ENCODE measurements around the gene CASQ1.

CASQ1 gene

DNA sequence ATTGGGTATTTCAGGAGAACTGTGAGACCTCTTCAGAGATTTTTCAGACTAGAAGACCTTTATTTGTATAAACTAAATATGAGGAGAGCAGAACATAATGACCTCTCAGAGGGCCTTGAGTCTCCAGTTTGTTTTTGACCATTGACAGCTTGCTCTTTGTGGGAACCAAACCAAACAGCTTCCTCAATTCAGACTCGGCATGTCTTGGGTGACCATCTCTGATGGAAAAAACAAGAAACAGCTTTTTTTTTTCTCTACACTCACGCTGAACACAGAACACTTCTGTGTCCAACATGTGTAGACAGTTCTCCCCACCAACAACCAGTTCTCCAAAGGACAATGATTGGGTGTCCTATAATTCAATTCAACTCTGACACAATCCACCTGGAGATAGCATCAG lies 27.4 kb upstream of the CASQ1 start:
- Mint-ChIP-seq H3K36me3 (ENCODE audit: low read depth) (no peaks in the 10 kb centered on the region), H3K9me3 (no peaks in the 10 kb centered on the region), H3K4me3 (no peak overlapping the region), H3K27ac (no peak overlapping the region), H3K27me3 (ENCODE audit: low read depth) (peaks cover 44% of the 10 kb centered on the region), H3K4me1 (ENCODE audit: low read depth) (no peaks in the 10 kb centered on the region)

- no peaks in the 10 kb centered on the region for H3K9me3 Mint-ChIP-seq
- no peaks in the 10 kb centered on the region for H3K36me3 Mint-ChIP-seq (ENCODE audit: low read depth)
- H3K4me1 Mint-ChIP-seq (ENCODE audit: low read depth): no peaks in the 10 kb centered on the region
- no peak overlapping the region for H3K27ac Mint-ChIP-seq
- H3K27me3 Mint-ChIP-seq (ENCODE audit: low read depth): peaks cover 43% of the 10 kb centered on the region
- no peak overlapping the region for H3K4me3 Mint-ChIP-seq
These were observed 26.8 kb upstream of the CASQ1 start for GRCh38 chr1:160163615-160164014.

GRCh38 chr1:160164121-160164520 lies 26.3 kb upstream of the CASQ1 start:
- Mint-ChIP-seq H3K9me3 (no peaks in the 10 kb centered on the region), H3K27me3 (ENCODE audit: low read depth) (peaks cover 44% of the 10 kb centered on the region), H3K4me3 (no peak overlapping the region), H3K27ac (no peak overlapping the region), H3K36me3 (ENCODE audit: low read depth) (no peaks in the 10 kb centered on the region), H3K4me1 (ENCODE audit: low read depth) (no peaks in the 10 kb centered on the region)

GRCh38 chr1:160166166-160166868 lies 24.1 kb upstream of the CASQ1 start:
- Mint-ChIP-seq H3K4me1 (ENCODE audit: low read depth) (peaks cover 7% of the 10 kb centered on the region), H3K36me3 (ENCODE audit: low read depth) (no peaks in the 10 kb centered on the region), H3K9me3 (no peaks in the 10 kb centered on the region), H3K27ac (no peak overlapping the region), H3K4me3 (no peak overlapping the region), H3K27me3 (ENCODE audit: low read depth) (peaks cover 47% of the 10 kb centered on the region)

DNA sequence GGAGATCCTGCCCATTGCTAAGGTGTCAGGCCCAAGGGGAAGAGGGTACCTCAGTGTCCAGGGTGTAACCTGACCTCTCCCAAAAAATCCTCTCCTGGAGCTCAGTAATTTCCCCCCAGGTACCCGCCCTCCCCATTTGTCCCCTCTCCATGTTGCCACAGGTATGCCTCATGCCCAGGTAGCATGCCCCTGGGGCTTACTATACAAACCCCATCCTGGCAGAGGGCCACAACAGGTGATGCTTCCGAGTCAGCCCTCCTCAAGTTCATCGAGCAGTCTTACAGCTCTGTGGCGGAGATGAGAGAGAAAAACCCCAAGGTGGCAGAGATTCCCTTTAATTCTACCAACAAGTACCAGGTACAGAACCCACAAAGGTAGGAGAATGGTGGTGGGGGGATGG lies 23.3 kb upstream of the CASQ1 start:
- no peaks in the 10 kb centered on the region for H3K36me3 Mint-ChIP-seq (ENCODE audit: low read depth)
- no peak overlapping the region for H3K27ac Mint-ChIP-seq
- peaks cover 43% of the 10 kb centered on the region for H3K27me3 Mint-ChIP-seq (ENCODE audit: low read depth)
- no peak overlapping the region for H3K4me3 Mint-ChIP-seq
- H3K9me3 Mint-ChIP-seq: no peaks in the 10 kb centered on the region
- peaks cover 7% of the 10 kb centered on the region for H3K4me1 Mint-ChIP-seq (ENCODE audit: low read depth)

GRCh38 chr1:160167580-160167979 lies 22.8 kb upstream of the CASQ1 start:
- Mint-ChIP-seq H3K9me3 (no peaks in the 10 kb centered on the region), H3K27ac (no peak overlapping the region), H3K4me3 (no peak overlapping the region), H3K4me1 (ENCODE audit: low read depth) (peaks cover 7% of the 10 kb centered on the region), H3K27me3 (ENCODE audit: low read depth) (peaks cover 47% of the 10 kb centered on the region), H3K36me3 (ENCODE audit: low read depth) (no peaks in the 10 kb centered on the region)

- peaks cover 7% of the 10 kb centered on the region for H3K4me1 Mint-ChIP-seq (ENCODE audit: low read depth)
- no peaks in the 10 kb centered on the region for H3K9me3 Mint-ChIP-seq
- peaks cover 51% of the 10 kb centered on the region for H3K27me3 Mint-ChIP-seq (ENCODE audit: low read depth)
- H3K4me3 Mint-ChIP-seq: no peak overlapping the region
- H3K27ac Mint-ChIP-seq: no peak overlapping the region
- H3K36me3 Mint-ChIP-seq (ENCODE audit: low read depth): no peaks in the 10 kb centered on the region
These were observed 22.4 kb upstream of the CASQ1 start for GRCh38 chr1:160168016-160168415.

DNA sequence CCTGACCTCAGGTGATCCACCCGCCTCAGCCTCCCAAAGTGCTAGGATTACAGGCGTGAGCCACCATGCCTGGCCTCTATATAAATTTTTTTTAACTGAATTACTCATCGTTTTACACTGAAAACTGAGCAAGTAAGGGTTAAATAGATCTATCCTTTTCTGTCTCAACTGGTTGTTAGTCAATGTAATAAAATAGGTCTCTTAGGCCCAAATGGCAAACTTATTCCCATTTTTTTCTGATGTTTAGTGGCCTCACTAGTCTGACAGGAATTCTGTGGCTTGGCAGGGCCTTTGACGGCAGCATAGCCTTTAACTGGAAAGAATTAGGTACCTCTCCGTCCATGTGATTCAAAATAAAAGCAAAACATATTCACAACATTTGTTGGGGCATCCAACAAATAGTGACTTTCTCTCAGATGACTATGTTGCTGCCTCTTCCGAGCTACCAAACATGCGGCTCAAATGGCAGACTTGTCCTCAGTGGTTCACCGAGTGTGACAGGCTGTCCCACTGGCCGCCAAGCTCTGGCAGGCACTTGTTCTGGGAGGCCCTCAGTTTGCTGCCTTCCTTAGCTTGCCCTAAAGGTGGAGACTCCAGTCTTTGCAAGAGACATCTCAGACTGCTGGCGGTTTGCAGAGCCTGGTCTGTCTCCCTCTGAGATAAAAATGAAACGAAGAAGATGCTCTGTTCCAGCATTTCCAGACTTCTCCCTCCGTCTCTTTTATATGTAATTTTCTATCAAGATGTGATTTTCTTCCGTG lies 21.6 kb upstream of the CASQ1 start:
- Mint-ChIP-seq H3K4me3 (no peak overlapping the region), H3K4me1 (ENCODE audit: low read depth) (peaks cover 7% of the 10 kb centered on the region), H3K9me3 (no peaks in the 10 kb centered on the region), H3K27ac (no peak overlapping the region), H3K27me3 (ENCODE audit: low read depth) (peaks cover 58% of the 10 kb centered on the region), H3K36me3 (ENCODE audit: low read depth) (no peaks in the 10 kb centered on the region)

- no peaks in the 10 kb centered on the region for H3K9me3 Mint-ChIP-seq
- H3K27me3 Mint-ChIP-seq (ENCODE audit: low read depth): peaks cover 59% of the 10 kb centered on the region
- H3K36me3 Mint-ChIP-seq (ENCODE audit: low read depth): no peaks in the 10 kb centered on the region
- no peak overlapping the region for H3K27ac Mint-ChIP-seq
- H3K4me1 Mint-ChIP-seq (ENCODE audit: low read depth): peaks cover 7% of the 10 kb centered on the region
- H3K4me3 Mint-ChIP-seq: no peak overlapping the region
These were observed 20.6 kb upstream of the CASQ1 start for GRCh38 chr1:160169553-160170399.

DNA sequence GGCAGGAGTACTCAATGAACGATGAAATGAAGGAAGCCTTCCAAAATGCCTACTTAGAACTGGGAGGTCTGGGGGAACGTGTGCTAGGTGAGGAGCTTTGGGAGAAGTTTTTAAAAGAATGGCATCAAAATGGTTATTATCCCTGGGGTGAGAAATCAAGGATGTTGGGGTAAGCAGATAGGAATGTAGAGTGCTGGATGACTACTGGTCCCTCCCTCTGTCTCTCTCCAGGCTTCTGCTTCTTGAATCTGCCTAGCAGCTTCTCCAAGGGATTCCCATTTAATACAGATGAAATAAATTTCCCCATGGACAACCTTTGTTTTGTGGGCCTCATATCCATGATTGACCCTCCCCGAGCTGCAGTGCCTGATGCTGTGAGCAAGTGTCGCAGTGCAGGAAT lies 19.0 kb upstream of the CASQ1 start:
- no peaks in the 10 kb centered on the region for H3K36me3 Mint-ChIP-seq (ENCODE audit: low read depth)
- no peak overlapping the region for H3K27ac Mint-ChIP-seq
- H3K4me3 Mint-ChIP-seq: no peak overlapping the region
- H3K9me3 Mint-ChIP-seq: no peaks in the 10 kb centered on the region
- H3K27me3 Mint-ChIP-seq (ENCODE audit: low read depth): peaks cover 61% of the 10 kb centered on the region
- peaks cover 7% of the 10 kb centered on the region for H3K4me1 Mint-ChIP-seq (ENCODE audit: low read depth)

DNA sequence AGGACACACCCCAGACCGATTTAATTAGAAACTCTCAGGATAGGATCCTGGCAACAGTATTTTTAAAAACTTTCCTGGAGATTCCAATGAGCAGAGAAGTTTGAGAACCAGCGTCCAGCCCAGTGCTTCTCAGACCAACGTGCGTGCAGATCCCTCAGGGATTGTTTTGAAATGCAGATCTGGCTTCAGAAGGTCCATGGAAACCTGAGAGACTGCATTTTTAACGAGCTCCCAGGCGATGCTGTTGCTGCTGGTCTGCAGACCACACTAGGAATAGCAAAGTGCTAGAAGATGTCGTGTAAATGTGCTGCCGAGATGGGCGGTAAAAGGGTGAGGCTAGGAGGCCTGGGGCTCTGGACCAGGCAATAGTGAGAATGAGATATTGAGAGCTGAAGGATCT lies 18.4 kb upstream of the CASQ1 start:
- H3K4me3 Mint-ChIP-seq: no peak overlapping the region
- peaks cover 7% of the 10 kb centered on the region for H3K4me1 Mint-ChIP-seq (ENCODE audit: low read depth)
- H3K36me3 Mint-ChIP-seq (ENCODE audit: low read depth): no peaks in the 10 kb centered on the region
- H3K27ac Mint-ChIP-seq: no peak overlapping the region
- H3K27me3 Mint-ChIP-seq (ENCODE audit: low read depth): peaks cover 55% of the 10 kb centered on the region
- no peaks in the 10 kb centered on the region for H3K9me3 Mint-ChIP-seq

GRCh38 chr1:160177231-160177630 lies 13.1 kb upstream of the CASQ1 start:
- peaks cover 43% of the 10 kb centered on the region for H3K27me3 Mint-ChIP-seq (ENCODE audit: low read depth)
- no peaks in the 10 kb centered on the region for H3K9me3 Mint-ChIP-seq
- no peak overlapping the region for H3K27ac Mint-ChIP-seq
- H3K4me1 Mint-ChIP-seq (ENCODE audit: low read depth): no peaks in the 10 kb centered on the region
- H3K4me3 Mint-ChIP-seq: no peak overlapping the region
- no peaks in the 10 kb centered on the region for H3K36me3 Mint-ChIP-seq (ENCODE audit: low read depth)

DNA sequence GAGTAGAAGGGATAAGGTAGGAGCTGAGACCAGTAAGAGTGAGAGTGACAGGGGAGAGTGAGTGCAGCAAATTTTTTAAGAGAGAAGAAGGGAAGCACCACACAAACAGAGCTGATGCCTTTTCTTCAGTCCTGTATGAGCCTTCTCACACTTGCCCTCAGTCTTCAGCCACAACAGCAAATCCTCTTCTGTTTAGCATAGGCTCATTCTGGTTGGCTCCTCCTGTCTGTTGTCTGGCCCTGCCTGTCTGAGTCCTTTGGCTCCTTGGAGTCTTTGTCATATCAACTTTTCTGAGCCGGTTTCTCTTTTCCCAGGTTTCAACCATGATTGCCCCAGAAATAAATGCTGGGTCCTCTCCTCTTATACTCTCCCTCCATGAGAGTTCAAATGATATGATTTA lies 12.7 kb upstream of the CASQ1 start:
- no peak overlapping the region for H3K27ac Mint-ChIP-seq
- H3K4me3 Mint-ChIP-seq: no peak overlapping the region
- H3K9me3 Mint-ChIP-seq: no peaks in the 10 kb centered on the region

DNA sequence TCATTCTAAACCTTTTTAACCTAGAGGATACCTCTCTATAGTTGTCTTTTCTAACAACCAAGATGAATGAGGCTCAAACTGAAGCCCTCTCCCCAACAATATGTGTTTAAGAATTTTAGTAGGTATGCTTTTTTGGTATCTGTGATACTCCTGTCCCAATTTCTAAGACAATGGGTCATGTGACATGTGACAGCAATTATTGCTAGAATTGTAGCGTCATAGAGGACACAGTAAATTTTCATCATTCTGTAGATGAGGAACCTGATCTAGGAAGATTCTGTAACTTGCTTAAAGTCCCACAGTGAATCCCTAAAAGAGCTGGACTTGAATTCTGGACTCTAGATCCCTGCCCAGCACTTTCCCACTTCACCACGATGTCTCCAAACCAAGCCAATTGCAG lies 11.6 kb upstream of the CASQ1 start:
- H3K9me3 Mint-ChIP-seq: no peaks in the 10 kb centered on the region
- H3K27me3 Mint-ChIP-seq (ENCODE audit: low read depth): peaks cover 32% of the 10 kb centered on the region
- no peaks in the 10 kb centered on the region for H3K4me1 Mint-ChIP-seq (ENCODE audit: low read depth)
- H3K4me3 Mint-ChIP-seq: no peak overlapping the region
- no peaks in the 10 kb centered on the region for H3K36me3 Mint-ChIP-seq (ENCODE audit: low read depth)
- no peak overlapping the region for H3K27ac Mint-ChIP-seq

More for the DNA sequence above, 12.7 kb upstream of the CASQ1 start:
- Mint-ChIP-seq H3K4me1 (ENCODE audit: low read depth) (no peaks in the 10 kb centered on the region), H3K27me3 (ENCODE audit: low read depth) (peaks cover 41% of the 10 kb centered on the region), H3K36me3 (ENCODE audit: low read depth) (no peaks in the 10 kb centered on the region)

GRCh38 chr1:160179336-160179735 lies 11.0 kb upstream of the CASQ1 start:
- H3K27me3 Mint-ChIP-seq (ENCODE audit: low read depth): peaks cover 26% of the 10 kb centered on the region
- H3K27ac Mint-ChIP-seq: no peak overlapping the region
- no peaks in the 10 kb centered on the region for H3K4me1 Mint-ChIP-seq (ENCODE audit: low read depth)
- H3K9me3 Mint-ChIP-seq: no peaks in the 10 kb centered on the region
- H3K4me3 Mint-ChIP-seq: no peak overlapping the region
- no peaks in the 10 kb centered on the region for H3K36me3 Mint-ChIP-seq (ENCODE audit: low read depth)
